ENCODE data around the gene ZNF699.
"Not testable (repeated sequence)": the region's sequence is repeated elsewhere in the genome, so short reads cannot be mapped to it uniquely, and the experiment has no call there.

The ZNF699 gene

DNA sequence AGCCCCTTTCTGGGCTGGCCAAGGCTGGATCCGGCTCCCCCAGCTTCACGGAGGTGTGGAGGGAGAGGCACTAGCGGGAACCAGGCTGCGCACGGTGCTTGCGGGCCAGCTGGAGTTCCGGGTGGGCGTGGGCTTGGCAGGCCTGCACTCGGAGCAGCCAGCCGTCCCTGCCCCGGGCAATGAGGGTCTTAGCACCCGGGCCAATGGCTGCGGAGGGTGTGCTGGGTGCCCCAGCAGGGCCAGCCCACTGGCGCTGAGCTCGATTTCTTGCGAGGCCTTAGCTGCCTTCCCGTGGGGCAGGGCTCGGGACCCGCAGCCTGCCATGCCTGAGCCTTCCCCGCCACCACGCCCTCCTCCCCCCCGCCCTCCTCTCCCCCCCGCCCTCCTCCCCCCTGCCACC is 11.7 kb upstream of the ZNF699 start:
- Mint-ChIP-seq H3K27me3 (no peaks in the 10 kb centered on the region), H3K4me1 (peaks cover 26% of the 10 kb centered on the region), H3K36me3 (ENCODE audit: low read depth) (peaks cover 23% of the 10 kb centered on the region), H3K9me3 (peaks cover 32% of the 10 kb centered on the region), H3K27ac (no peak overlapping the region), H3K4me3 (no peak overlapping the region)
- no peak for DNase-seq
- no peak for ATAC-seq

DNA sequence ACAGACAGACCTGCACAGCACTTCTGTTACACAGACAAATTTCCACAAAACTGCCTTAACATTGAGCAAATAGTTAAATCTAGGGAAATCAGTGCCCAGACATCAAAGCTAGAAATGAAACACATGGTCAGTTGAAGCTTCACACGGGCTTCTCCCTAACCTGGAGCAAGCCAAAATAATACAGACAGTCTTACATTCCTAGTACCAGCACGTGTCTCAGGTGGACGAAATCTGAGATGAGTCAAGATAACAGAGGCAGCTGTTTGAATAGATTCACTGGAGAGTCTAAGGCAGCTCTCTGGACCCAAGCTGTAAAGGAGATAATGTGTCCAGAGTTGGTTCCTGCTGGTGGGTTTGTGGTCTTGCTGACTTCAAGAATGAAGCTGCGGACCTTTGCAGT is 4.1 kb upstream of the ZNF699 start:
- peaks cover 14% of the 10 kb centered on the region for H3K4me1 Mint-ChIP-seq
- H3K9me3 Mint-ChIP-seq, result peaks cover 35% of the 10 kb centered on the region
- H3K4me3 Mint-ChIP-seq, result no peak overlapping the region
- H3K27ac Mint-ChIP-seq, result no peak overlapping the region
- no peaks in the 10 kb centered on the region for H3K36me3 Mint-ChIP-seq (ENCODE audit: low read depth)
- DNase-seq, result no peak
- no peak for ATAC-seq
- H3K27me3 Mint-ChIP-seq, result peaks cover 2% of the 10 kb centered on the region

DNA sequence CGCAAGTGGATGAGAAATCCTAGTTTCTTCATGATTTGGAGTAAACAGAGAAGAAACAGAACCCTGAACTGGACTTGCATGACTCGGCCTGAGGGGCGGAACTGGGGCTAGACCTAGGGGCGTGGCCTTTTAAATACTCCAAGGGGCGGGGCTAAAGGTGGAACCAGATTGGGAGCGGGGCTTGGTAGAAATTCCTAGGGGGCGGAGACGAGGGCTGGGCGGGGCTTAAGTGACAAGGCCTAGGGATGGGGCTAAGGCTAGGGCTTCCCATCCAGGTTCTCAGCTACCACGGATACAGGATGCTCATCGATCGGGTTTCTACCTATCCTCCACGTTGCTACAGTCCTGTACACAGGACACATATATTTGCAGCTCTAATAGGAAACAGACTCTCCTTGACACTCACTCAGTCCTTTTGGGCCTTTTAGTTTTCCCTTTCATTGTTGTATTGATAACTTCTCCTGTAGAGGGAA is 372 bp upstream of the ZNF699 start:
- Mint-ChIP-seq H3K9me3 (peaks cover 18% of the 10 kb centered on the region), H3K4me3 (peak overlapping the region; percentile 89), H3K36me3 (ENCODE audit: low read depth) (peaks cover 14% of the 10 kb centered on the region), H3K27ac (peak overlapping the region; percentile 97), H3K27me3 (peaks cover 2% of the 10 kb centered on the region), H3K4me1 (peaks cover 29% of the 10 kb centered on the region)
- peak; percentile 76 for ATAC-seq
- peak; percentile 89 for DNase-seq

DNA sequence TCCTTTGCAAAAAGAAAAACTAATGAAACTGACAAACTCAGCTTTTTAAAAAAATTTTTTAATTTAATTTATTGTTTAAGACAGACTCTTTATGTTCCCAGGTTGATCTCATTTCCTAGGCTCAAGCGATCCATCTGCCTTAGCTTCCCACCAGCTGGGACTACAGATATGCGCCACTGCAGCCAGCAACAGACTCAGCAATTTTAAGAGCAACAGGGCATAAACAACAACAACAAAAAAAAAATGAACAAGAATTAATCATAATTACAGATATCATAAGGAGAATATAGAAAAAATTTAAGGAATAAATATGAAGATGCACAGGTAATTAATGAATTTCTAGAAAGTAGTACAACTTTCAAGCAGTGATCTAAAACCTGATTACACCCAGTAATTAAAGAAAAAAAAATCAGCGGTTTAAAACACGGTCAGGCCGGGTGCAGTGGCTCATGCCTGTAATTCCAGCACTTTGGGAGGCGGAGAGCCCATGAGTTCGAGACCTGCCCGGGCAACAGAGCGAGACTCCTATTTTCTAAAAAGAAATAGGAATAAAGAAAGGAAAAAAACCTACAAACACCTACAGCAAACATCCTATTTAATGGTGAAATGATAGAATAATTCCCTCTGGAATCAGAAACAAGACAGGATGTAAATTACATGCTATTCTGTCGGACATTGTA is 1.4 kb downstream of the ZNF699 start:
- Mint-ChIP-seq H3K9me3 (peaks cover 11% of the 10 kb centered on the region), H3K4me3 (peak overlapping the region; percentile 89), H3K4me1 (peaks cover 29% of the 10 kb centered on the region), H3K36me3 (ENCODE audit: low read depth) (peaks cover 32% of the 10 kb centered on the region), H3K27ac (no peak overlapping the region), H3K27me3 (peaks cover 2% of the 10 kb centered on the region)
- no peak for ATAC-seq
- no peak for DNase-seq

DNA sequence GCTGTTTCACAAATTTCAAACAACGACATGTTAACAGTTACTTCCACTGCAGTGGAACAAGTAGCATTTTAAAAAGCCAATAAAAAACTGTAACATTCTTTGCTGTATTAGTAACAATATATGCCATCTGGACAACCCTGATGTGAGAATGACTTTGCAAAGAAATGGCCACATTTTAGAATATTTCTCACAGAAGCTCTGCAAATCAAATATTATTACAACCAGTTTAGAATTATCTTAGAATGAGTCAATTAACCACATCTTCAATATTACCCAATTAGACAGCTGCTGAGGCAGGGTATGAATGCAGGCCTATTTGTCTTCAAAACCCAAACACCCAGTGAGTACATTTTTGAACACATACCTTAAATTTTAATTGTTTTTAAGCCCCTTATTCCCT is 3.2 kb downstream of the ZNF699 start:
- H3K27ac Mint-ChIP-seq, result no peak overlapping the region
- peaks cover 27% of the 10 kb centered on the region for H3K4me1 Mint-ChIP-seq
- H3K36me3 Mint-ChIP-seq (ENCODE audit: low read depth), result peaks cover 49% of the 10 kb centered on the region
- no peak for ATAC-seq
- H3K4me3 Mint-ChIP-seq, result no peak overlapping the region
- peaks cover 2% of the 10 kb centered on the region for H3K27me3 Mint-ChIP-seq
- peaks cover 23% of the 10 kb centered on the region for H3K9me3 Mint-ChIP-seq
- DNase-seq, result no peak

DNA sequence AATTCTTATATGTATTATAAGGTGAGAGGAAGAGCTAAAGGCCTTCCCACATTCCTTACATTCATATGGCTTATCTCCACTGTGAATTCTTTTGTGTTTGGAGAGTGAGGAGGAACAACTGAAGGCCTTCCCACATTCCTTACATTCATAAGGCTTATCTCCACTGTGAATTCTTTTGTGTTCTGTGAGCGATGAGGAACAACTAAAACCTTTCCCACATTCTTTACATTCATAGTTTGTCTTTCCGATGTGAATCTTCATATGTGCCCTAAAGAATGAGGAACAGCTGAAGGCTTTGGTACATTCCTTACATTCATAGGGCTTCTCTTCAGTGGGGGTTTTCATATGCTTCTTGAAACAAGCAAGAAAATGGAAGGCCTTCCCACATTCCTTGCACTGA is 13.3 kb downstream of the ZNF699 start:
- Mint-ChIP-seq H3K27ac (no peak overlapping the region), H3K27me3 (no peaks in the 10 kb centered on the region), H3K36me3 (ENCODE audit: low read depth) (peaks cover 91% of the 10 kb centered on the region), H3K4me3 (no peak overlapping the region), H3K9me3 (peaks cover 72% of the 10 kb centered on the region), H3K4me1 (no peaks in the 10 kb centered on the region)
- DNase-seq, result no peak
- ATAC-seq, result no peak

DNA sequence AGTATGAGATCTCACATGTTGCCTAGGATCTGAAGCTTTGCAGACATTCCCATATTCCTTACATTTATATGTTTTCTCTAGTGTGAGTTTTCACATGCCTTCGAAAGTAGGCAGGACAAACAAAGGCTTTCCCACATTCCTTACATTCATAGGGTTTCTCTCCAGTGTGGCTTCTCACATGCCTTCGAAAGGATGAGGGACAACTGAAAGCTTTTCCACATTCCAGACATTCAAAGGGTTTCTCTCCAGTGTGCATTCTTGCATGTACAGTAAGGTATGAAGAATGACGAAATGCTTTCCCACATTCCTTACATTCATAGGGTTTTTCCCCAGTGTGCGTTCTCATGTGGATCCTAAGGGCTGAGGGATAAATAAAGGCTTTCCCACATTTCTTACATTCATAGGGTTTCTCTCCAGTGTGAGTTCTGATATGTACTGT is 14.2 kb downstream of the ZNF699 start:
- DNase-seq (no peak), ATAC-seq (no peak)
- peaks cover 88% of the 10 kb centered on the region for H3K36me3 Mint-ChIP-seq (ENCODE audit: low read depth)
- H3K4me1 Mint-ChIP-seq, result no peaks in the 10 kb centered on the region
- H3K27me3 Mint-ChIP-seq, result no peaks in the 10 kb centered on the region
- no peak overlapping the region for H3K4me3 Mint-ChIP-seq
- H3K9me3 Mint-ChIP-seq, result peaks cover 69% of the 10 kb centered on the region
- H3K27ac Mint-ChIP-seq, result no peak overlapping the region

DNA sequence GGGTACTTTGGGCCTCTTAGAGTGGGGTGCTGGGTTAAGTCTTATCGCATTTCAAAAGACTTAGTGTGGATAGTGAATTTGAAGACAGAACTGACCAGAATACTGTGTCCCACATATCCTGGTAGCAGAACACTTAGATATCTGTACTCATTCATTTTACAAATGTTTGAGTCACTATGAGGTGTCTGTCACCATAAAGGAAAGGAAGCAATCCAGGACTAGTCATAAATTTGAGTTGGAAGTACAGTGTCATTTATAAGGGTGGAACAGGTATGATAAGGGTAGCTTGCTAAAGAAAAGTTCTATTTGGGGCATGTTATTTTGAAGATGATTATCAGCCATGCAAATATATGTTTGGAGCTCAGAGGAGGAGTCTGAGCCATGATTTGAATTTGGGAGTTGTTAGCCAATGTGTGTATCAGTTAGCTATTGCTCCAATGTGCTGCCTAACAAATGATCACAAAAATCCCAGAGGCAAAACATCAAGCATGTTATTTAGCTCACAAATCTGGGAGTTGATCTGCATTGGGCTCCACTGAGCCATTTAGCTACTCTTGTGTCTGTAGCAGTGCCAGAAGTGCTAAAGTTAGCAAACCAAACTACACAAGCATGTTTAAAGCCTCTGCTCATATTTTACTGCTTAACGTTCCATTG is 20.3 kb downstream of the ZNF699 start:
- ATAC-seq (no peak), DNase-seq (no peak)
- Mint-ChIP-seq H3K27ac (no peak overlapping the region), H3K4me3 (no peak overlapping the region), H3K36me3 (ENCODE audit: low read depth) (peaks cover 55% of the 10 kb centered on the region), H3K4me1 (no peaks in the 10 kb centered on the region), H3K27me3 (no peaks in the 10 kb centered on the region), H3K9me3 (peaks cover 53% of the 10 kb centered on the region)

DNA sequence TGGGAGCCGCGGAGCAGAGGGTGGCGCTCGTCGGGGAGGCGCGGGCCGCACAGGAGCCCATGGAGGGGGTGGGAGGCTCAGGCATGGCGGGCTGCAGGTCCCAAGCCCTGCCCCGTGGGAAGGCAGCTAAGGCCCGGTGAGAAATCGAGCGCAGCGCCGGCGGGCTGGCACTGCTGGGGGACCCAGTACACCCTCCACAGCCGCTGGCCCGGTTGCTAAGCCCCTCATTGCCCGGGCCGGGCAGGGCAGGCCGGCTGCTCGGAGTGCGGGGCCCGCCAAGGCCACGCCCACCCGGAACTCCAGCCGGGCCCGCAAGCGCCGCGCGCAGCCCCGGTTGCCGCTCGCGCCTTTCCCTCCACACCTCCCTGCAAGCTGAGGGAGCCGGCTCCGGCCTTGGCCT is 26.2 kb downstream of the ZNF699 start:
- ATAC-seq, H3K4me1 Mint-ChIP-seq, H3K27ac Mint-ChIP-seq, DNase-seq: not testable (repeated sequence)
- peaks cover 55% of the 10 kb centered on the region for H3K9me3 Mint-ChIP-seq
- H3K4me3 Mint-ChIP-seq, result peak overlapping the region; percentile 51
- peaks cover 20% of the 10 kb centered on the region for H3K36me3 Mint-ChIP-seq (ENCODE audit: low read depth)
- peaks cover 12% of the 10 kb centered on the region for H3K27me3 Mint-ChIP-seq

DNA sequence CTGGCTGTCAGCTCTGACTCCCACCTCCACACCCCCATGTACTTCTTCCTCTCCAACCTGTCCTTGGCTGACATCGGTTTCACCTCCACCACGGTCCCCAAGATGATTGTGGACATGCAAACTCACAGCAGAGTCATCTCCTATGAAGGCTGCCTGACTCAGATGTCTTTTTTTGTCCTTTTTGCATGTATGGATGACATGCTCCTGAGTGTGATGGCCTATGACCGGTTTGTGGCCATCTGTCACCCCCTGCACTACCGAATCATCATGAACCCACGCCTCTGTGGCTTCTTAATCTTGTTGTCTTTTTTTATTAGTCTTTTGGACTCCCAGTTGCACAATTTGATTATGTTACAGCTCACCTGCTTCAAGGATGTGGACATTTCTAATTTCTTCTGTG is 58.4 kb downstream of the ZNF699 start:
- H3K4me3 Mint-ChIP-seq, result no peak overlapping the region
- H3K27ac Mint-ChIP-seq, result no peak overlapping the region
- ATAC-seq (no peak), DNase-seq (no peak)
- H3K27me3 Mint-ChIP-seq, result peaks cover 9% of the 10 kb centered on the region
- peaks cover 1% of the 10 kb centered on the region for H3K36me3 Mint-ChIP-seq (ENCODE audit: low read depth)
- H3K4me1 Mint-ChIP-seq, result no peaks in the 10 kb centered on the region
- H3K9me3 Mint-ChIP-seq, result peaks cover 13% of the 10 kb centered on the region

DNA sequence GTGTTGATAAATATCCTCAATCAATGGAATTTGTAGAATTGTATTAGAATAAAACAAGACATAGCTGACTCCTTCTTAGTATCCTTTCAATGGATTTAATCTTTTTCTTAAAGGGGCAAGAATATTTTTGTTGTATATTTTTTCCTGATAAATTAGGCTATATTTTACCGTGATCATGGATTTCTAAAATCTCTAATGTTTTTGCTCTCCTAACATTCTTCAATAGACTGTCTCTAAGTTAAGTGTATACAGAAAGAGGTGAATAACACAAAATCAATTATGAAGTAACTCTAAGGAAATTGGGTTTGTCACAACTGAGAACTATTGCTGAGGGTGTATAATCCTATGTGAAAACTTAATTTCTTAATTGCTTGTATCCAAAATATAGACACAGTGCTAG is 59.0 kb downstream of the ZNF699 start, which contains the start of gene OR7E24:
OR7E24 (plus strand) TSS at position 301 of the 400 bp plus-strand sequence. CDS start 114 bp downstream, outside the sequence.
- ATAC-seq, result no peak
- Mint-ChIP-seq H3K4me1 (no peaks in the 10 kb centered on the region), H3K4me3 (no peak within 1 kb of the TSS), H3K27me3 (peaks cover 9% of the 10 kb centered on the region), H3K9me3 (peaks cover 13% of the 10 kb centered on the region), H3K27ac (no peak within 1 kb of the TSS), H3K36me3 (ENCODE audit: low read depth) (peaks cover 1% of the 10 kb centered on the region)
- DNase-seq, result no peak
